Glutamatergic neuron (in vitro differentiated cells): ENCODE data around the gene GLI3. TPM values are rescaled to one million over a fixed set of nuclear protein-coding genes. Genes with fewer than 3 reads are reported as not detected.

ENCODE experiments used
- DNase-seq: peaks from one replicate; pipeline ENCODE4 v3.0.0; 2022
- H3K27ac Mint-ChIP-seq: one replicate; pipeline ENCODE4 v1.8.0; 2020; ENCODE audit warnings: mild to moderate bottlenecking, mixed read lengths, inconsistent platforms; ENCODE audit not compliant: unreplicated experiment
- H3K27me3 Mint-ChIP-seq: one replicate; pipeline ENCODE4 v1.8.0; 2020; ENCODE audit warnings: mild to moderate bottlenecking, moderate library complexity, mixed read lengths, inconsistent platforms; ENCODE audit not compliant: unreplicated experiment
- H3K36me3 Mint-ChIP-seq: one replicate; pipeline ENCODE4 v1.8.0; 2020; ENCODE audit warnings: mild to moderate bottlenecking, mixed read lengths, inconsistent platforms; ENCODE audit not compliant: unreplicated experiment
- H3K4me1 Mint-ChIP-seq: one replicate; pipeline ENCODE4 v1.8.0; 2020; ENCODE audit warnings: mild to moderate bottlenecking, low read depth, mixed read lengths, inconsistent platforms; ENCODE audit not compliant: unreplicated experiment
- H3K4me3 Mint-ChIP-seq: one replicate; pipeline ENCODE4 v1.8.0; 2020; ENCODE audit warnings: mild to moderate bottlenecking, mixed read lengths, inconsistent platforms; ENCODE audit not compliant: unreplicated experiment
- H3K9me3 Mint-ChIP-seq: one replicate; pipeline ENCODE4 v1.8.0; 2020; ENCODE audit warnings: mild to moderate bottlenecking, moderate library complexity, mixed read lengths, inconsistent platforms; ENCODE audit not compliant: unreplicated experiment
- total RNA-seq: library from RNA; stranded (reverse); fragmentation: NEBNext Ultra II Directional; extraction: Animal tissue kit (Norgen Biotek cat#: 25700); gene quantifications from one replicate; pipeline ENCODE4 v1.2.1, GENCODE V29; 2021; ENCODE audit not compliant: unreplicated experiment
- TF ChIP-seq, protein P1 (sequence below): fragments of 200-600 bp; sonication (generic); IDR thresholded peaks from one replicate; pipeline ENCODE4 v1.5.0; 2021; ENCODE audit not compliant: partially characterized antibody, unreplicated experiment

The GLI3 gene
- total RNA-seq, 1 donor from 2014 or later, result 2.9 TPM

DNA sequence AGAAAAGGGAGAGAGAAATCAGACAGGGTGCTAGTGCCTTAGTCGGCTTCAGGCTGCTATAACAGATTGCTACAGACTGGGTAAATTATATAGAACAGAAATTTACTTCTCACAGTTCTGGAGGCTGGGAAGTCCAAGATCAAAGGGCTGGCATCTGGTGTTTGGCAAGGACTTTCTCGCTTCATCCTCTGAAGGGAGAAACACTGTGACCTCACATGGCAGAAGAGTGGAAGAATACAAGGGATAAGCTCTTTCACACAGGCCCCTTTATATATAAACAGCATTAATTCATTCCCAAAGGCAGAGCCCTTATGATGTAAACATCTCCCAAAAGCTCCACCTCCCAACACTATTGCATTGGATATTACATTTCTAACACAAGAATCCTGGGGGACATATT, 298.6 kb downstream of the GLI3 start:
- no peak for DNase-seq
- Mint-ChIP-seq H3K36me3 (no peaks in the 10 kb centered on the region), H3K27me3 (no peaks in the 10 kb centered on the region), H3K27ac (no peak overlapping the region), H3K9me3 (no peaks in the 10 kb centered on the region), H3K4me1 (no peaks in the 10 kb centered on the region), H3K4me3 (no peak overlapping the region)
- TF ChIP-seq, protein P1, sequence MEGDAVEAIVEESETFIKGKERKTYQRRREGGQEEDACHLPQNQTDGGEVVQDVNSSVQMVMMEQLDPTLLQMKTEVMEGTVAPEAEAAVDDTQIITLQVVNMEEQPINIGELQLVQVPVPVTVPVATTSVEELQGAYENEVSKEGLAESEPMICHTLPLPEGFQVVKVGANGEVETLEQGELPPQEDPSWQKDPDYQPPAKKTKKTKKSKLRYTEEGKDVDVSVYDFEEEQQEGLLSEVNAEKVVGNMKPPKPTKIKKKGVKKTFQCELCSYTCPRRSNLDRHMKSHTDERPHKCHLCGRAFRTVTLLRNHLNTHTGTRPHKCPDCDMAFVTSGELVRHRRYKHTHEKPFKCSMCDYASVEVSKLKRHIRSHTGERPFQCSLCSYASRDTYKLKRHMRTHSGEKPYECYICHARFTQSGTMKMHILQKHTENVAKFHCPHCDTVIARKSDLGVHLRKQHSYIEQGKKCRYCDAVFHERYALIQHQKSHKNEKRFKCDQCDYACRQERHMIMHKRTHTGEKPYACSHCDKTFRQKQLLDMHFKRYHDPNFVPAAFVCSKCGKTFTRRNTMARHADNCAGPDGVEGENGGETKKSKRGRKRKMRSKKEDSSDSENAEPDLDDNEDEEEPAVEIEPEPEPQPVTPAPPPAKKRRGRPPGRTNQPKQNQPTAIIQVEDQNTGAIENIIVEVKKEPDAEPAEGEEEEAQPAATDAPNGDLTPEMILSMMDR, result no peak

DNA sequence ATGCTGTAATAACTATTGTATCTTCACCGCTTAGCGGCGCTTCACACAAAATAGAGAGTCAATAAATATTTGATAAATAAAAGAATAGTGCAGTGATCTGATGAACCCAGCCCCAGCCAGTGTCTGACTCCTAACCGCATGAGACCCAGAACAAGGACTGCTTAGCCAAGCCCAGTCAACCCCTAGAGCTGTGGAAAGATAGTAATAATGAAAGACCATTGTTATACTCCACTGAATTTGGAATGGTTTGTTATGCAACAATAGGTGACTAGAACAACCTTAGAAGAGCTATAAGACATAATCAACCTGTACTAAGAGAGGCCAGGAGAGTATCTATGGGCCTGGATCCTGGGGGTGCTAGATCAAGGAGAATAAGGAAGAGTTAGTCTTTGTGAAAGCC, 303.6 kb downstream of the GLI3 start:
- Mint-ChIP-seq H3K27me3 (no peaks in the 10 kb centered on the region), H3K36me3 (no peaks in the 10 kb centered on the region), H3K4me1 (no peaks in the 10 kb centered on the region), H3K27ac (no peak overlapping the region), H3K9me3 (no peaks in the 10 kb centered on the region), H3K4me3 (no peak overlapping the region)
- TF ChIP-seq, protein P1, result no peak
- DNase-seq, result no peak

- H3K4me1 Mint-ChIP-seq, result no peaks in the 10 kb centered on the region
- H3K27ac Mint-ChIP-seq, result no peak overlapping the region
These were observed 305.8 kb downstream of the GLI3 start for GRCh38 chr7:41931263-41931646.

DNA sequence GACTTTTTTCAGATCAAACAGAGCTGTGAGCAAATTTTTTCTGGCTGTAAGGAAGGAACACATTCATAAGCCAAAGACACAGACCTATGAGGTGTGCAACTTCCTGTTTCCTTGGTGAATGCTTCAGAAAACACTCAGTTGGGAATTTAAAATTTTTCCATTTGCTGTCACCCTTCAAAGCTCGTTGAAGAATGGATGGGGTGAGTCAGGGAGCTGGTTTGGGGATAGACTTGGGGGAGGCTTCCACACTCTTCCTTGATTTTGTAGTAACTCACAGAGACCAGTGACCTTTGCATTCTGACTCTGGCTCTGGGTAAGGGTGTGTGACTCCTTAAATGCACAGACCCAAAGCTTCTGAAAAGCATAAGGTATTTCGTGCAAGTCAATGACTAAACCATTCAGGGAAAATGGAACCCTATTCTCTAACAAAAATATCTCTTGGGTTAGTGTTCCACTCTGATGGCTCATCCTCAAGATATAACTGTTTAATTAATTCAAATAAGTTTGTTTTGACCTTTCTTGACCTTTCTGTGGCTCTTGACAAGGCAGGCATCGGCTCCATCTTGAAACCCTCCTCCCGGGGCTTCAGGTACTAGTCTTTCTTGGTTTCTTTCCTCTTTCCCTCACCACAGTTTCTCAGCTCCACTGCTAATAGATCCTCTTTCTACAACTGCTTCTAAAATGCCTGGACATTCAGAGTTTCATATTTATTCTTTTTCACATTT, 306.3 kb downstream of the GLI3 start:
- Mint-ChIP-seq H3K9me3 (no peaks in the 10 kb centered on the region), H3K27me3 (peaks cover 2% of the 10 kb centered on the region), H3K27ac (no peak overlapping the region), H3K4me1 (no peaks in the 10 kb centered on the region), H3K36me3 (no peaks in the 10 kb centered on the region), H3K4me3 (no peak overlapping the region)
- TF ChIP-seq, protein P1, result no peak
- DNase-seq, result no peak

More at GRCh38 chr7:41931263-41931646, 305.8 kb downstream of the GLI3 start:
- Mint-ChIP-seq H3K4me3 (no peak overlapping the region), H3K36me3 (no peaks in the 10 kb centered on the region), H3K9me3 (no peaks in the 10 kb centered on the region), H3K27me3 (peaks cover 2% of the 10 kb centered on the region)
- DNase-seq, result no peak
- TF ChIP-seq, protein P1, result no peak

DNA sequence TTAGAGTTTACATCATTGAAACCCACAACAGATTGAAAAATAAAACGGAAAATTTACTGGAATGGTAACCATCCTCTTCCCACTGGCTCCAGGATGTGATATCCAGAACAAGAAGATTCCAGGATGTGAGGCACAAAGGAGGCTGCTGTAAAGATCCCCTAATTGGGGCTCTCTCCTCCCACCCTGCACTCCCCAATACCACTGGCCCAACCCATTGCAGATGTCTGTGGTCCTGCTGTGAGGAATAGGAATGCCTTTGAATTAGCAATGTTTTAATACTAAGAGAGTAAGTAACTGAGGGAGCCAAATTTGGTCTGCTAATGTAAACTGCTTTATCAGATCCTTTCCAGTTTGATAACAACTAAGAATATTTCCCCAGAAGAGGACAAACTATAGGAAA, 308.2 kb downstream of the GLI3 start:
- Mint-ChIP-seq H3K4me3 (no peak overlapping the region), H3K27ac (no peak overlapping the region), H3K9me3 (no peaks in the 10 kb centered on the region), H3K4me1 (no peaks in the 10 kb centered on the region), H3K27me3 (peaks cover 2% of the 10 kb centered on the region), H3K36me3 (no peaks in the 10 kb centered on the region)
- no peak for DNase-seq
- TF ChIP-seq, protein P1, result no peak
